ENCODE results near the gene BRD3OS. TPM values are rescaled to one million over a fixed set of nuclear protein-coding genes. Genes with fewer than 3 reads are reported as not detected.

Gene BRD3OS
- polyA plus RNA-seq, 1 of the 3 experiments (the other 2 are of a cell fraction), result 23.1 TPM

DNA sequence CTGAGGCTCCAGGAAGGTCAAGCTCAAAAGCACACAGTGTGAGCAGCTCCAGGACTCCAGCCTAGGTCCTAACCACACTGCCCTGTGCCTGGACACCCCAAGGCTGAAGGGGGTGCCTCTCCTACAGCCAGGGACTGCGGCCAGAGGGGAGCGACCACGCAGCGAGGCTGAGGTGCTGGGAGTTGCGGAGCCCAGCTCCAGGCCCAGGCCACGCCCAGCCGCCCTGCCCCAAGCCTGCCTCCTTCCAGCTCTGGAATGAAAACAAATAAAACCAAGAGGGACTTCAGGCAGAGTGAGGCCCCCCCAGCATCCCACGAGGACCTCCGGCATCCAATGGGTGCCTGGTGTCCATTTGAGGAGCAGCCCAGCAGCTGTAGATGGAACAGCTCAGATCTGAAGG lies 48.4 kb upstream of the BRD3OS start:
- no peak for TF ChIP-seq MEF2A (IDR thresholded peaks at IDR 0.05; ENCODE audit: borderline replicate concordance, low read depth)
- TF ChIP-seq, protein P1, sequence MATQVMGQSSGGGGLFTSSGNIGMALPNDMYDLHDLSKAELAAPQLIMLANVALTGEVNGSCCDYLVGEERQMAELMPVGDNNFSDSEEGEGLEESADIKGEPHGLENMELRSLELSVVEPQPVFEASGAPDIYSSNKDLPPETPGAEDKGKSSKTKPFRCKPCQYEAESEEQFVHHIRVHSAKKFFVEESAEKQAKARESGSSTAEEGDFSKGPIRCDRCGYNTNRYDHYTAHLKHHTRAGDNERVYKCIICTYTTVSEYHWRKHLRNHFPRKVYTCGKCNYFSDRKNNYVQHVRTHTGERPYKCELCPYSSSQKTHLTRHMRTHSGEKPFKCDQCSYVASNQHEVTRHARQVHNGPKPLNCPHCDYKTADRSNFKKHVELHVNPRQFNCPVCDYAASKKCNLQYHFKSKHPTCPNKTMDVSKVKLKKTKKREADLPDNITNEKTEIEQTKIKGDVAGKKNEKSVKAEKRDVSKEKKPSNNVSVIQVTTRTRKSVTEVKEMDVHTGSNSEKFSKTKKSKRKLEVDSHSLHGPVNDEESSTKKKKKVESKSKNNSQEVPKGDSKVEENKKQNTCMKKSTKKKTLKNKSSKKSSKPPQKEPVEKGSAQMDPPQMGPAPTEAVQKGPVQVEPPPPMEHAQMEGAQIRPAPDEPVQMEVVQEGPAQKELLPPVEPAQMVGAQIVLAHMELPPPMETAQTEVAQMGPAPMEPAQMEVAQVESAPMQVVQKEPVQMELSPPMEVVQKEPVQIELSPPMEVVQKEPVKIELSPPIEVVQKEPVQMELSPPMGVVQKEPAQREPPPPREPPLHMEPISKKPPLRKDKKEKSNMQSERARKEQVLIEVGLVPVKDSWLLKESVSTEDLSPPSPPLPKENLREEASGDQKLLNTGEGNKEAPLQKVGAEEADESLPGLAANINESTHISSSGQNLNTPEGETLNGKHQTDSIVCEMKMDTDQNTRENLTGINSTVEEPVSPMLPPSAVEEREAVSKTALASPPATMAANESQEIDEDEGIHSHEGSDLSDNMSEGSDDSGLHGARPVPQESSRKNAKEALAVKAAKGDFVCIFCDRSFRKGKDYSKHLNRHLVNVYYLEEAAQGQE (IDR thresholded peaks at IDR 0.05; ENCODE audit: low read depth, low read length), result no peak
- no peak for TF ChIP-seq SIN3A (IDR thresholded peaks at IDR 0.05; ENCODE audit: borderline replicate concordance, low read depth, low read length)
- Histone ChIP-seq H3K9ac (no peak overlapping the region), H2AFZ (ENCODE audit: low read depth) (no peak overlapping the region), H3K9me2 (no peaks in the 10 kb centered on the region), H3K36me3 (replicated peaks in 1 of 2; ENCODE audit: control insufficient read depth in 1 of 2, insufficient read depth in 2 of 2, low read length in 1 of 2) (no peaks in the 10 kb centered on the region), H3K4me3 (ENCODE audit: low read depth in 2 of 2, low read length in 1 of 2) (no peak overlapping the region), H3K27ac (ENCODE audit: low read depth in 2 of 2, low read length in 1 of 2) (no peak overlapping the region), H3K4me2 (no peak overlapping the region), H3K9me3 (no peaks in the 10 kb centered on the region), H4K20me1 (ENCODE audit: insufficient read depth) (peaks cover 100% of the 10 kb centered on the region), H3F3A (replicated peaks; ENCODE audit: insufficient read depth) (peaks cover 4% of the 10 kb centered on the region), H3K79me2 (ENCODE audit: insufficient read depth) (peaks cover 100% of the 10 kb centered on the region), H3K4me1 (ENCODE audit: control insufficient read depth in 1 of 2, insufficient read depth in 2 of 2, low read depth in 1 of 2, low read length in 1 of 2) (peaks cover 0 to 56% of the 10 kb centered on the region in 2 experiments; a peak in 1 of 4 replicates), H3K27me3 (ENCODE audit: insufficient read depth) (no peaks in the 10 kb centered on the region)
- peak; percentile 16 for DNase-seq
- ChIA-PET CTCF (interaction anchor here (1.0 to 1.9 kb wide), 3 partner anchors 17 to 195 kb away, joined by 3 to 7 read pairs (median 4); no protein-coding TSS in a partner anchor), POLR2A (no interaction called here)
- 98% methylated on average over 9 of the region's 9 CpGs for whole genome bisulfite sequencing (ENCODE audit: low lambda C conversion rate)

DNA sequence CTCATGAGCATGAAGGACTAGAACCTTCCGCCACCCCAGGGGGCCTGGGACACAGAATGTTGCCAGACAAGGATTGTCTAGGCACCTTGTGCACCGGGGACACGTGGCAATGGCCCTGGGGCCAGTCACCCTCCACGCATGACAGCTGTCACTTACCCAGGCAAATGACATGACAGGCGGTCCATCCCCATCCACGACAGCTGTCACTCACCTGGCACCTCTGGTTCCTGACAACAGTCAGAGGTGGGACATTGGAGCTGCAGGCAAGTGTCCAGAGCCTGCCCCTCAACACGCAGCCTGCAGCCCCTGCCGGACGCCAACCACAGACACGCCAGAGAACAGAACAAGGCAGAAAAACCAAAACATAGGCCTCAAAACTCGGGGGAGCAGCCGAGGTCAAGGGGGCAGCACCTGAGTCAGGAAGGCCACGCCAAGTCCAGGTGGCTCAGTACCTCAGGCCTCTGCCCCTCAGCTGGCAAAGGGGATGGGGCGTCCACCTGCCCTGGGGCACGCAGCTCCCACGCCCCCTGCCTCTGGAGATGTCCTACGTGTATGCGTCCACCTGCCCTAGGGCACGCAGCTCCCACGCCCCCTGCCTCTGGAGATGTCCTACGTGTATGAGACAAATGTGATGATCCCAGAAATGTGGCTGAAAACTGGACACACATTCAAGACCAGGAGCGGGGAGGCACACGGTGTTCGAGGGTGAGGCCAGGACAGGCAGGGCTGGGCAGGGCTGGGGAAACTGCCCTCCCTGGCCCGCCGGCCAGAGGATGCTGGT lies 47.7 kb upstream of the BRD3OS start:
- 93% methylated on average over 13 of the region's 26 CpGs for WGBS (ENCODE audit: low lambda C conversion rate)
- ChIA-PET CTCF (interaction anchor here (1.1 to 1.9 kb wide), 2 partner anchors 16 to 17 kb away, joined by 4 to 7 read pairs; no protein-coding TSS in a partner anchor), POLR2A (no interaction called here)
- no peak for DNase-seq
- no peak overlapping the region for H2AFZ ChIP-seq (ENCODE audit: low read depth)
- peaks cover 0 to 55% of the 10 kb centered on the region in 2 experiments; a peak in 1 of 4 replicates for H3K4me1 ChIP-seq (ENCODE audit: control insufficient read depth in 1 of 2, insufficient read depth in 2 of 2, low read depth in 1 of 2, low read length in 1 of 2)
- H3K27me3 ChIP-seq (ENCODE audit: insufficient read depth), result no peaks in the 10 kb centered on the region
- H3K36me3 ChIP-seq (replicated peaks in 1 of 2; ENCODE audit: control insufficient read depth in 1 of 2, insufficient read depth in 2 of 2, low read length in 1 of 2), result no peaks in the 10 kb centered on the region
- no peaks in the 10 kb centered on the region for H3K9me2 ChIP-seq
- H3K9me3 ChIP-seq, result no peaks in the 10 kb centered on the region
- H3K79me2 ChIP-seq (ENCODE audit: insufficient read depth), result peaks cover 100% of the 10 kb centered on the region
- H3F3A ChIP-seq (replicated peaks; ENCODE audit: insufficient read depth), result peaks cover 4% of the 10 kb centered on the region
- peaks cover 100% of the 10 kb centered on the region for H4K20me1 ChIP-seq (ENCODE audit: insufficient read depth)
- H3K4me3 ChIP-seq (ENCODE audit: low read depth in 2 of 2, low read length in 1 of 2), result no peak overlapping the region
- no peak overlapping the region for H3K9ac ChIP-seq
- no peak overlapping the region; a peak in 1 of 4 replicates for H3K27ac ChIP-seq (ENCODE audit: low read depth in 2 of 2, low read length in 1 of 2)
- H3K4me2 ChIP-seq, result no peak overlapping the region
- TF ChIP-seq JUND (IDR thresholded peaks at IDR 0.05) (no peak), RCOR1 (IDR thresholded peaks at IDR 0.05; ENCODE audit: low read length) (no peak), NRF1 (IDR thresholded peaks at IDR 0.05; ENCODE audit: low read depth, low read length) (no peak), SMC3 (IDR thresholded peaks at IDR 0.05; ENCODE audit: low read depth, low read length) (no peak), POLR2AphosphoS5 (IDR thresholded peaks at IDR 0.05; ENCODE audit: low read depth, low read length) (no peak), TEAD4 (IDR thresholded peaks at IDR 0.05; ENCODE audit: borderline replicate concordance, insufficient read depth) (no peak), TAF1 (IDR thresholded peaks at IDR 0.05; ENCODE audit: borderline replicate concordance, low read depth, low read length) (no peak), MEF2A (IDR thresholded peaks at IDR 0.05; ENCODE audit: borderline replicate concordance, low read depth) (no peak), EP300 (IDR thresholded peaks at IDR 0.05; ENCODE audit: borderline replicate concordance in 1 of 2, low read depth in 1 of 2, low read length in 1 of 2) (no peak), FOXJ3 (CRISPR knock-in tag; IDR thresholded peaks at IDR 0.05) (no peak), TCF12 (IDR thresholded peaks at IDR 0.05) (no peak)
- TF ChIP-seq, protein P2, sequence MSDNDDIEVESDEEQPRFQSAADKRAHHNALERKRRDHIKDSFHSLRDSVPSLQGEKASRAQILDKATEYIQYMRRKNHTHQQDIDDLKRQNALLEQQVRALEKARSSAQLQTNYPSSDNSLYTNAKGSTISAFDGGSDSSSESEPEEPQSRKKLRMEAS (IDR thresholded peaks at IDR 0.05; ENCODE audit: low read depth), result no peak
- TF ChIP-seq, protein P1 (IDR thresholded peaks at IDR 0.05; ENCODE audit: low read depth, low read length), result no peak
- TF ChIP-seq, protein P3, sequence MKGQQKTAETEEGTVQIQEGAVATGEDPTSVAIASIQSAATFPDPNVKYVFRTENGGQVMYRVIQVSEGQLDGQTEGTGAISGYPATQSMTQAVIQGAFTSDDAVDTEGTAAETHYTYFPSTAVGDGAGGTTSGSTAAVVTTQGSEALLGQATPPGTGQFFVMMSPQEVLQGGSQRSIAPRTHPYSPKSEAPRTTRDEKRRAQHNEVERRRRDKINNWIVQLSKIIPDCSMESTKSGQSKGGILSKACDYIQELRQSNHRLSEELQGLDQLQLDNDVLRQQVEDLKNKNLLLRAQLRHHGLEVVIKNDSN (IDR thresholded peaks at IDR 0.05; ENCODE audit: borderline replicate concordance, low read depth), result no peak
- TF ChIP-seq, protein P4, sequence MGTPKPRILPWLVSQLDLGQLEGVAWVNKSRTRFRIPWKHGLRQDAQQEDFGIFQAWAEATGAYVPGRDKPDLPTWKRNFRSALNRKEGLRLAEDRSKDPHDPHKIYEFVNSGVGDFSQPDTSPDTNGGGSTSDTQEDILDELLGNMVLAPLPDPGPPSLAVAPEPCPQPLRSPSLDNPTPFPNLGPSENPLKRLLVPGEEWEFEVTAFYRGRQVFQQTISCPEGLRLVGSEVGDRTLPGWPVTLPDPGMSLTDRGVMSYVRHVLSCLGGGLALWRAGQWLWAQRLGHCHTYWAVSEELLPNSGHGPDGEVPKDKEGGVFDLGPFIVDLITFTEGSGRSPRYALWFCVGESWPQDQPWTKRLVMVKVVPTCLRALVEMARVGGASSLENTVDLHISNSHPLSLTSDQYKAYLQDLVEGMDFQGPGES (IDR thresholded peaks at IDR 0.05; ENCODE audit: low read depth, low read length), result no peak
